GM12878 (cell line): ENCODE results near the gene F13A1. TPM values are rescaled to one million over a fixed set of nuclear protein-coding genes. Genes with fewer than 3 reads are reported as not detected.

Source experiments
- ATAC-seq: fragments of 200-7000 bp; cut with Tn5 transposase; 3 replicates; pipeline ENCODE4 v1.9.1; 2020; ENCODE audit warnings: mild to moderate bottlenecking, moderate library complexity
- BruUV-seq: library from RNA; stranded (reverse); fragments of 400-500 nt; replicated peaks from 2 replicates; lab custom pipeline; 2021; lab: Mats Ljungman, UMichigan
- CTCF ChIA-PET: fragments of 300-600 bp; sonication (Branson Sonifier 250); formaldehyde crosslinking; extraction: SDS; loops from one replicate; lab custom pipeline; 2021; ENCODE audit warnings: inconsistent platforms; lab: Yijun Ruan, JAX
- POLR2A ChIA-PET: fragments of 350-600 bp; formaldehyde crosslinking; extraction: SDS; loops from one replicate; lab custom pipeline; 2021; ENCODE audit warnings: inconsistent platforms; lab: Charles Lee
- RAD21 ChIA-PET: fragments of 300-600 bp; sonication (Branson Sonifier 250); formaldehyde crosslinking; loops from one replicate; lab custom pipeline; 2023; ENCODE audit warnings: antibody characterized with exemption; ENCODE audit not compliant: unreplicated experiment; lab: Charles Lee
- SMC1A ChIA-PET: fragments of 300-600 bp; sonication (Branson Sonifier 250); formaldehyde crosslinking; loops from one replicate; lab custom pipeline; 2023; ENCODE audit not compliant: unreplicated experiment, uncharacterized antibody; lab: Charles Lee
- DNase-seq: peaks from one replicate; pipeline ENCODE4 v3.0.0-alpha.2; 2011; ENCODE audit warnings: low read depth, low spot score
- FAIRE-seq: peaks from 3 replicates; lab custom pipeline; 2011; peaks lifted over from hg19 to GRCh38; lab: Jason Lieb, UNC
- H2AFZ ChIP-seq: 2 replicates; pipeline ENCODE4 v1.6.0; 2011; ENCODE audit warnings: low read depth, low read length, control low read depth; ENCODE audit not compliant: control insufficient read depth
- H3K27ac ChIP-seq: 2 replicates; pipeline ENCODE4 v1.5.1; 2011; ENCODE audit warnings: control low read depth; ENCODE audit not compliant: control insufficient read depth, insufficient read depth
- H3K27me3 ChIP-seq, 2 experiments: replicated peaks in 1 of 2; 2 replicates each; pipeline versions ENCODE4 v1.6.0 to v1.6.1; 2011; ENCODE audit warnings: low read length in 1 of 2; ENCODE audit not compliant: control insufficient read depth in 2 of 2, insufficient read depth in 2 of 2
- H3K36me3 ChIP-seq, 2 experiments: 2 replicates each; pipeline ENCODE4 v1.5.1; 2011; ENCODE audit warnings: low read length in 1 of 2; ENCODE audit not compliant: control insufficient read depth in 2 of 2, insufficient read depth in 2 of 2
- H3K4me1 ChIP-seq: 2 replicates; pipeline ENCODE4 v1.6.1; 2011; ENCODE audit warnings: mild to moderate bottlenecking, low read length, moderate library complexity, mixed read lengths; ENCODE audit not compliant: control insufficient read depth, insufficient read depth
- H3K4me2 ChIP-seq: 2 replicates; pipeline ENCODE4 v1.6.0; 2011; ENCODE audit warnings: control low read depth; ENCODE audit not compliant: control insufficient read depth, insufficient read depth
- H3K4me3 ChIP-seq: fragments of 200-600 bp; sonication (generic); 2 replicates; pipeline ENCODE4 v1.5.1; 2016
- H3K79me2 ChIP-seq: 2 replicates; pipeline ENCODE4 v1.6.0; 2011; ENCODE audit warnings: low read length; ENCODE audit not compliant: control insufficient read depth, insufficient read depth
- H3K9ac ChIP-seq: 2 replicates; pipeline ENCODE4 v1.8.0; 2011; ENCODE audit warnings: low read length, control low read depth, mixed read lengths; ENCODE audit not compliant: control insufficient read depth, insufficient read depth
- H3K9me3 ChIP-seq: replicated peaks from 3 replicates; pipeline ENCODE4 v1.5.1; 2011; ENCODE audit warnings: mild to moderate bottlenecking, low read length; ENCODE audit not compliant: control insufficient read depth, insufficient read depth
- H4K20me1 ChIP-seq: 2 replicates; pipeline ENCODE4 v1.6.0; 2011; ENCODE audit not compliant: control insufficient read depth, insufficient read depth
- CHD4 ChIP-seq: fragments of 200-600 bp; sonication (generic); IDR thresholded peaks from 2 replicates; pipeline ENCODE4 v1.6.1; 2016; ENCODE audit warnings: mild to moderate bottlenecking
- ESRRA ChIP-seq: IDR thresholded peaks from 2 replicates; pipeline ENCODE4 v1.6.1; 2012; ENCODE audit warnings: mild to moderate bottlenecking, low read length, improper control_type of control experiment
- FOXK2 ChIP-seq: fragments of 450-650 bp; IDR thresholded peaks from 2 replicates; pipeline ENCODE4 v1.6.1; 2017; ENCODE audit warnings: mild to moderate bottlenecking, moderate library complexity
- POLR2A ChIP-seq: IDR thresholded peaks from 2 replicates; pipeline ENCODE4 v1.6.1; 2011; ENCODE audit warnings: low read depth, mild to moderate bottlenecking, low read length
- RELA ChIP-seq: fragments of 450-650 bp; IDR thresholded peaks from 2 replicates; pipeline ENCODE4 v1.8.0; 2014; ENCODE audit warnings: borderline replicate concordance; ENCODE audit not compliant: partially characterized antibody
- SMC3 ChIP-seq: IDR thresholded peaks from 2 replicates; pipeline ENCODE4 v1.6.1; 2011; ENCODE audit warnings: low read length, improper control_type of control experiment, borderline replicate concordance
- TCF3 ChIP-seq: IDR thresholded peaks from 2 replicates; pipeline ENCODE4 v1.6.1; 2012; ENCODE audit warnings: low read depth, mild to moderate bottlenecking, low read length, borderline replicate concordance; ENCODE audit not compliant: insufficient read depth
- ZNF207 ChIP-seq: fragments of 450-650 bp; IDR thresholded peaks from 2 replicates; pipeline ENCODE4 v1.6.1; 2014; ENCODE audit warnings: antibody characterized with exemption, mild to moderate bottlenecking, borderline replicate concordance
- ZNF24 ChIP-seq: fragments of 450-650 bp; IDR thresholded peaks from 2 replicates; pipeline ENCODE4 v1.6.1; 2017; ENCODE audit warnings: antibody characterized with exemption, mild to moderate bottlenecking
- ZNF622 ChIP-seq: fragments of 450-650 bp; IDR thresholded peaks from 2 replicates; pipeline ENCODE4 v1.6.1; 2017; ENCODE audit warnings: mild to moderate bottlenecking, inconsistent platforms
- WGBS: methylation state at CpG from one replicate; pipeline ENCODE4 v1.1.6; 2016; ENCODE audit warnings: low lambda C conversion rate; ENCODE audit not compliant: insufficient replicate concordance, insufficient coverage; ENCODE audit errors: missing lambda C conversion rate; 5-methylcytosine and 5-hydroxymethylcytosine counted together
- in situ Hi-C: fragments of 300-500 bp; cut with MboI; formaldehyde crosslinking; loops from 9 replicates; pipeline ENCODE4 v1.14.3; 2018; ENCODE audit warnings: mixed read lengths
- intact Hi-C: fragments of 100-400 bp; cut with micrococcal nuclease; formaldehyde crosslinking; loops from one replicate; pipeline ENCODE4 v1.14.2; 2022; ENCODE audit not compliant: unreplicated experiment
- polyA plus RNA-seq, 11 experiments: library from polyadenylated mRNA; depleted of rRNA in 4 of 11; unstranded in 6 of 11; stranded (reverse) in 5 of 11; fragments of >200 nt; fragmentation: Nextera tagmentation in 4 of 11; fragmentation: Illumina TruSeq in 1 of 11; extraction: Ambion mirVana in 4 of 11; extraction: Trizol in 1 of 11; gene quantifications; 1 replicate in 1 of 11; 2 replicates in 10 of 11; pipeline versions ENCODE4 v1.2.1 to v1.2.3, GENCODE V29; 2011 to 2016; ENCODE audit warnings: inconsistent platforms in 2 of 11, missing spikeins in 2 of 11, low read depth in 1 of 11
- total RNA-seq, 4 experiments: library from RNA; depleted of rRNA in 3 of 4; stranded (reverse); fragments of >200 nt in 3 of 4; fragmentation: Illumina TruSeq in 1 of 4; extraction: Trizol in 1 of 4; gene quantifications; 2 replicates each; pipeline versions ENCODE4 v1.2.1 to v1.2.3, GENCODE V29; 2013 to 2021
- TF ChIP-seq, protein P1 (sequence below), 3 experiments: IDR thresholded peaks in 2 of 3; conservative IDR thresholded peaks in 1 of 3; 2 replicates each; pipeline ENCODE4 v1.5.1; 2011; ENCODE audit warnings: low read depth in 3 of 3, low read length in 3 of 3, mild to moderate bottlenecking in 3 of 3, control low read depth in 2 of 3, moderate library complexity in 2 of 3, inconsistent platforms in 1 of 3, mixed read lengths in 1 of 3; ENCODE audit not compliant: control insufficient read depth in 2 of 3, insufficient read depth in 1 of 3; ENCODE audit errors: extremely low read depth in 1 of 3

Gene F13A1
- total and polyA plus RNA-seq, 10 of the 15 experiments (the other 5 are each of a cell fraction or from before 2014, with no cell fraction given), result 0.48 to 1.8 (median 1.0) TPM

DNA sequence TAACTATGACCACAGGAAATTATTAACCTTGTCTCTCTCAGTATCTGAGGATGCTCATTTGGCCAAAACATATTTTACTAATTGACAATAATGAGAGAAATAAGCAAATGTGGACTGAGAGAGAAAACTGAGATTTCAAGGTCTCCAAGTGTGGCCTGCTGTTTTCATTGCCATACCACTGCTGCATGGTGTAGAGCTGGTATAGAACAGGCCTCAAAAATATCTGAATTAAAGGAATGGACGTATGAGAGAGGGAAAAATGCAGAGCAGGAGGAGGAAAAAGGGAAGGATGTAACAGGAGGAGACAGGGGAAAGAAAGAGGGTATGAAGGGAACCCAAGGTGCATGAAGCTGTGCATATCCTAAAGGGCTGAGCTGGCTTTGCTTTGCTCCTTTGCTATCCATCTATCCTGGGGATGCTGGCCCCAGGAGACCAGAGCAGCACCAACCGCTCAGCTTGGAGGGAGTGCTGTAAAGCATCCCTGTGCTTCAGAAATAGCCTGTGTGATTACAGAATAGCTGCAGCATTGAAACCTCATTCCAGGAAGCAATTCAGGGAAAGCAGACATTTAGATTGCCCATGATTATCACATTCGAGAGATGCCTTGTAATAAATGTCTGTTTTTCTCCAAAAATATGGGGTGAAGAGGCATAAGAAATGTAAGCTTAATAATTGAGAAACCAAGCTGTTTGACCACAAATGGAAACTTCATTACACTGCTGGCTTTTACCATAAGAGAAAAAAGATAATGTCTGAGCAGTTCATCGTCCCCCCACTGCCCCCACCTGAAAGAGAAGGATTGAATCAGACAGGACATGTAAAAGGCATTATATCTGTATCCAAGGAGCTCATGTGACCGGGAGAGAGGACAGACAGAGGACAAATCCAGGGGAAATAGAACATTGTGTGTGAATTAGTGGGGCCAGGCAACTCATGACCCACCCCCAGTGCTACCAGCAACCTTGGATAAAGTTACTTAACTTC is 80.6 kb downstream of the F13A1 start:
- Histone ChIP-seq H3K27me3 (no peaks in the 10 kb centered on the region), H3K27ac (no peak overlapping the region), H3K4me2 (no peak overlapping the region), H3K9ac (no peak overlapping the region), H3K79me2 (no peaks in the 10 kb centered on the region), H3K4me1 (no peaks in the 10 kb centered on the region), H2AFZ (no peak overlapping the region), H3K9me3 (no peaks in the 10 kb centered on the region), H4K20me1 (no peaks in the 10 kb centered on the region), H3K4me3 (no peak overlapping the region)
- ATAC-seq, result no peak
- no peak for DNase-seq
- POLR2A ChIA-PET, result interaction anchor here (0.6 to 0.8 kb wide), 2 partner anchors 10 to 72 kb away, joined by 3 read pairs; no protein-coding TSS in a partner anchor
- SMC1A ChIA-PET, result interaction anchor here (1.2 to 2.4 kb wide), 3 partner anchors 9 to 151 kb away, joined by 3 to 8 read pairs (median 4); no protein-coding TSS in a partner anchor
- RAD21 ChIA-PET, result no interaction called here
- 14% methylated on average over 5 of the region's 5 CpGs for WGBS
- no TSS peak for BruUV-seq
- no peak for FAIRE-seq
- no peak for TF ChIP-seq CHD4
- TF ChIP-seq POLR2A, result no peak
- TF ChIP-seq, protein P1, sequence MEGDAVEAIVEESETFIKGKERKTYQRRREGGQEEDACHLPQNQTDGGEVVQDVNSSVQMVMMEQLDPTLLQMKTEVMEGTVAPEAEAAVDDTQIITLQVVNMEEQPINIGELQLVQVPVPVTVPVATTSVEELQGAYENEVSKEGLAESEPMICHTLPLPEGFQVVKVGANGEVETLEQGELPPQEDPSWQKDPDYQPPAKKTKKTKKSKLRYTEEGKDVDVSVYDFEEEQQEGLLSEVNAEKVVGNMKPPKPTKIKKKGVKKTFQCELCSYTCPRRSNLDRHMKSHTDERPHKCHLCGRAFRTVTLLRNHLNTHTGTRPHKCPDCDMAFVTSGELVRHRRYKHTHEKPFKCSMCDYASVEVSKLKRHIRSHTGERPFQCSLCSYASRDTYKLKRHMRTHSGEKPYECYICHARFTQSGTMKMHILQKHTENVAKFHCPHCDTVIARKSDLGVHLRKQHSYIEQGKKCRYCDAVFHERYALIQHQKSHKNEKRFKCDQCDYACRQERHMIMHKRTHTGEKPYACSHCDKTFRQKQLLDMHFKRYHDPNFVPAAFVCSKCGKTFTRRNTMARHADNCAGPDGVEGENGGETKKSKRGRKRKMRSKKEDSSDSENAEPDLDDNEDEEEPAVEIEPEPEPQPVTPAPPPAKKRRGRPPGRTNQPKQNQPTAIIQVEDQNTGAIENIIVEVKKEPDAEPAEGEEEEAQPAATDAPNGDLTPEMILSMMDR (IDR thresholded peaks at IDR 0.05 in 2 of 3, conservative IDR thresholded peaks at IDR 0.05 in 1 of 3; ENCODE audit: control insufficient read depth in 2 of 3, extremely low read depth in 1 of 3, insufficient read depth in 1 of 3, low read depth in 3 of 3, low read length in 3 of 3), result no peak
- no peak for TF ChIP-seq ZNF622
- TF ChIP-seq ZNF207, result no peak
- no peak for TF ChIP-seq RELA
- no peak for TF ChIP-seq SMC3
- no peak for TF ChIP-seq ZNF24
- no peak for TF ChIP-seq FOXK2
- no peak for TF ChIP-seq TCF3
- TF ChIP-seq ESRRA, result no peak
- TF ChIP-seq, all 136 proteins: peak for 0
- CTCF ChIA-PET, result interaction anchor here (1.7 kb wide), 1 partner anchor 18 kb away, joined by 7 read pairs; no protein-coding TSS in a partner anchor
- H3K36me3 ChIP-seq, result no peaks in the 10 kb centered on the region
- in situ Hi-C loops (no loop called here), intact Hi-C loops (no loop called here)
